Non-pigmented ciliary epithelial cell (primary cell): ENCODE measurements around the gene CTSE.

ENCODE experiments used
- DNase-seq: peaks from one replicate; pipeline ENCODE4 v3.0.0-alpha.2; 2010; ENCODE audit warnings: low read depth

Gene CTSE

DNA sequence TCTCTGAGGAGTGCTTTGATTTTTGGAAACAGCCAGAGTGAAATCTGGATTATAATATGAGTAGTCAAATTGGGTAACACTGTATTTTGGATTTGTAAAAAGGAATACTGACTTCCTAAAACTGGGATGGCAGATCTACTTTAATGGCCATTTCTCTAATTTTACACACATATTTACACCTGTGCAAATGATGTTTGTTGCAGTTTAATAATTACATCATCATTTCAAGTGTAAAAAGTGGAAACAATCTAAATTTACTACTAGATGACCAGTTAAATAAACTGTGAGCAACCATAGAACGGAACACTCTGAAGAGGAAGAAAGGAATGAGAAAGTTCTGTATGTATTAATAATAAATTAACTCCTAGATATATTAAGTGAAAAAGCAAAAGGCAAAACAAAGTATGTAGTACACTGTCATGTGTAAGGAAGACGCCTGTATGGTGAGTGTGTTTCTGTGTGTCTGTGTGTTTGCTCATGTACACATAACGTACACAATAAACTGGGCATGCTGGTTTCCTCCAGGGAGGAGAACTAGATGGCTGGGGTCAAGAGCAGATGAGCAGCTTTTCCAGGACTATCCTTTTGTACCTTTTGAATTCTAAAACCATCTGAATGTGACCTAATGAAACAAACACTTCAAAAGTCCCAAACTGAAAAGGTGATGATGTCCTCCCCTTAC, 26.4 kb upstream of the CTSE start:
- no peak for DNase-seq

DNA sequence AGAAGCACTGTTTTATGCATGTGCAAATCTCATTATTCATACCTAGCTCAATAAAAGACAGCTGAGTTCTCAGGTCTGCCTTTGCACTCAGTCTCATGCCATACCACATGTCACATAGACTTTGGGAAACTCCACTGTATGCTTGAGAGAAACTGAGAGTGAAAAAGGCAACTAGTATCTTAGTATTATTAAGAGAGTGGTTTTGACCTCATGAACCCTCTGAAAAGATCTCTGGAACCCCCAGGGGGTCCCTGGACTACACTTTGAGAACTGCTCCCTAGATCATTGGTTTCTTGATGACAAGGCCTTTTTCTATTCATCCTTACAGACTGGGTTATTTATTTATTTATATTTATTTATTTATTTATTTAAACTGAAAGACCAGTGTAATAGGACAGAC, 25.6 kb upstream of the CTSE start:
- DNase-seq, result no peak

DNA sequence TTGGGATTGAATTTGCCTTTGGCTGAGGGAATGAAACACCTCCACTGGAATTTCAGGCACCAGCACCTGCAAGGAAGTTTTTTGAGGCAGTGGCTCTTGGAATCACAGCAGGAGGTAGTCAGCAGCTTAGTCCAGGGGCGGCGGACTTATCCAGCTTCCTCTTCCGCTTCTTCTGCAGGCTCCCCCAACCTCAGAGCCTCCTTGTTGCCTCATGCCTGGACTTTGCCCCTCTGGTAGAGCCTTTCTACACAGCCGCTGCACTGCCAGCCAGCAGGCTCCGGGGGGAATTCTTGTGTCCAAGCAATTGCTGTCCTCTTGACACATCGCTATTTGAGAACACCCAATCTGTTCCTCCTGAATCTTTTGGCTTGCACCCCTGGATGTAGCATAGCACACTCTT, 24.9 kb upstream of the CTSE start:
- DNase-seq, result no peak

DNA sequence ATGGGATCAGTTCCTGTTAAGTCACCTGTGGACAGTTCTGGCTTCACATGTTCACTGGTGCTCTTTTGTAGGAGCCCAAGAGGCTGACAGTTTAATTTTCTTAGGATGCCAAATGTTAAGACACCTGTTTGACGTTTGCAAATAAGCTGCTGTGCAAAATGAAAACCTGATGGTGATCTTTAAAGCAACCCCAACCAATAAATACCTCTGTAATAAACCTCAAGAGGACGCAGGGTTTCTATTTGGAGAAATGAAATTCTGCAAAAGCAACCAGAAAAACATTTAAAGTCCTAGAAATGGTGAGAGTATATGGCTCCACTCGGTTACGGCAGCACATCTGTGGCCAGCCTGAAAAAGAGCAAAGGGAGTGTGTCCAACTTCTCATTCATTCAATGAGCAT, 23.6 kb upstream of the CTSE start:
- no peak for DNase-seq

DNA sequence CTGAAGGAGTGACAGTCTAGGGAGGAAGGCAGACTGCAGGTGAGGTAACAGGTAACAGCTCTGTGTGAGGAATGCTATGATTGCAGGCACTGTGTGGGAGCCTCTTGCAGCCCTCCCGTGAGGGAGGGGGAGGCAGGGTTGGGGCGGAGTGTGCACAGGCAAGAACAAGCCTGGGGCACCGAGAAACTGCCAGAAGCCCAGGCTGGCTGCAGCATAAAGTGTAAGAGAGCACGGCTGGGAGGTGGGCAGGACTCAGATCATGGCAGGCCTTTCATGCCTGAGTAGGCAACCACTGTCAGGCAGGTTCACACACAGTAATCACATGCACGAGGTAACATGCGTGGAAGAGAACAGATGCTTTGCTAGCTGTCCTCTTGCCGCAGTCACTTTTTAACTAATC, 17.9 kb upstream of the CTSE start:
- no peak for DNase-seq

DNA sequence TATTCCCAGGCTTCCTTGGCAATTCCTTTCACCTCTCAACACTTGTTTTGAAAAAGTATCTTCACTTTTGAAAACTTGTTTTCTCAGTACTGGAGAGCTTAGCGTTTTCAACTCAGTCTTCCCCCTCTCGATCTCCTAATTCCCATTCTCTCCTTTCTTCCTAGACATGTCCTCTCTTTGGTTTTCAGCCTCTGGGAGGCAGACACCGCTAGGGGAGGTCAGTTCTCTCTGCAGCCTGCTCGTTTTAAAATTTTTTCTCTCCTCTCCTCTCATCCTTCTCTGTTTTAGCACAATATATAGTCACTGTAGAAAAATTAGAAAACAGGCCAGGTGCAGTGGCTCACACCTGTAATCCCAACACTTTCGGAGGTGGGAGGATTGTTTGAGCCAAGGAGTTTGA, 16.6 kb upstream of the CTSE start:
- DNase-seq, result no peak

DNA sequence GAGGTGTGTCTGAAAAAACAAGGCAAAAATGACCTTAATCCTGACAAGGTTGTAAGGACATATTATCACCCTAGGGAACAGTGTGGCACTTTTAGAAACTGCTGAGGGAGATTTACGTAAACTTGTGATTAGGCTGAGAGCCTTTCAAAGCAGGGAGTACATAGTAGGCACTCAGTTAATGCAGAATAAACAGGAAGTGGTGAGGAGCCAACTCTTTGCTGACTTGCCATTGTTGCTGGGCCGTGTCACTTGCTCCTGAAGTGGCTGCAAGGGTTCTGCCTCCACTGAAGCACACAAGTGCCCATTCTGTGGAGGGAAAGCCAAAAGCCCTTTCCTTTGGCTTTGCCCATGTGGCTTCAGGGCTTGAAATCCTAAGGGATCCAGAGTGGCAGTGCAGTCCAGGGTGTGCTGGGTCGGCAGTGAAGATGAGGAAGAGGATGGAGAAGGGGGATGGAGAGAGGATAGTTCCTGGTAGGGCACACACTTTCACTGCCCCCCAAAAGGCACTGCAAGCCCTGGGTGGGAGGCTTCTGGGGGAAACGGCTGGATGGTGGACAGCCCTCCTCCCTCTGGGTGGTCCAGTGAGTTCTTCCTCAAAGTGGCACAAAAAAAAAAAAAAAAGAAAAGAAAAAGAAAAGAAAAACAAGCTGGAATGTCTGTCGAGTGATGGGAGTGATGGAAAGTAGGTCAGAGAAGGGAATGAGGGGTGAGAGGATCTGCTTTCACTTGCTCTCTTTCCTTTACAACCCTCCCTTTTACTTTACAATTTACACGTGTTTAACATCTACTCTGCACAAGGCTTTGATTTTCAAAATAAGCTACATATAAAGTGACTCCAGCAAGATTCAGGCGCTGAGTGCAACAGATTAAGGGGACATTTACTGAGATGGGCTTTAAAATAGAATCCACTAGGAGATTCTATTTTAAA, 15.6 kb upstream of the CTSE start:
- no peak for DNase-seq

DNA sequence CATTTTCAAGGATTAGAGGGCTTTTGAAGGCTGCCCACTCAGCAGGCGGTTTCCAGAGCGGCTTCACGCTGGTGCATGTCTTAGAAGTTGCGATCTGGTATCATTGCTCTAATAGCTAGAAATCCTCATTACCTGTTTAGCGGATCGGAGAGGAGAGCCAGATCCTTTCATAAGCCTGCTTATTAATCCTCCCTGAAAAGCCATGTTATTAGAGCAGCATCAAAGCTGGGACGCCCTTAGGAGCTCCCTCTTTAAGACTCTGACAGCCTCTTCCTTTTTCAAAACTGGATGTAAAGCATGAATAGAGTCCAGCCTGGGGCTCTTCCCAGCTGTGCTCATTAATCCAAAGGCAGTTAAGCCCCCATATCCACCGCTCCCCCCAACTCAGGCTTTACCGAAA, 13.9 kb upstream of the CTSE start:
- no peak for DNase-seq

DNA sequence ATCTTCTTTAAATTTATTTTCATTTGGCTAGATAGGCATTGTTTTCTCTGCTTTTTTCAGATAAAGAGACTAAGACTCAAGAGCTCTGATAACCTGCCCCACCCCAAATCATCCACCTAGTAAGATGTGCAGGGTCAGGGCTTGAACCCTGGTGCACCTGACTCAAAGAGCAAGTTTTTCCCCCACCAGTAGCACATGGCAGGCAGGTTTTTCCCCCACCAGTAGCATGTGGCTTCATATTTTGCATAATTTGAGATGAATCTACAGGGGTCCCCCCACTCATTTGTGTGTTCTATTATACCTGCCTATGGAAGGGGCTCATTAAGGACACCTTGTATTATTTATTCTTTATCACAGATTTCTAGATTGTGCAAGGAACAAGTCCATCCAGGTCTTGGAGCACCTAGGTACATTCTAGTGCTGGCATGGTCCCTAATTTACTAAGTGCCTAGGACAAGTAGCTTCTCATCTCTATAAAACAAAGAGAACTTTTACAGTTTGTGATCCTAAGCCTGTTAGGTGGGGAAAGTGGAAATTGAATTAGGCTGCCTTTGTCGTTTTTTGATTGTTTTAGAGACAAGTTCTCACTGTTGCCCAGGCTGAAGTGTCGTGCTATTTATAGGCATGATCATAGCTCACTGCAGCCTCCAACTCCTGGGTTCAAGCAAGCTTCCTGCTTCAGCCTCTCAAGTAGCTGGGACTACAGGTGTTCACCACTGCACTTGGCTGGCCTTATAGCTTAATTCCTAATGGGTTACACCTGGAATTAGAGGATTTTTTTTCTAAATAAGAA, 13.2 kb upstream of the CTSE start:
- DNase-seq, result no peak

DNA sequence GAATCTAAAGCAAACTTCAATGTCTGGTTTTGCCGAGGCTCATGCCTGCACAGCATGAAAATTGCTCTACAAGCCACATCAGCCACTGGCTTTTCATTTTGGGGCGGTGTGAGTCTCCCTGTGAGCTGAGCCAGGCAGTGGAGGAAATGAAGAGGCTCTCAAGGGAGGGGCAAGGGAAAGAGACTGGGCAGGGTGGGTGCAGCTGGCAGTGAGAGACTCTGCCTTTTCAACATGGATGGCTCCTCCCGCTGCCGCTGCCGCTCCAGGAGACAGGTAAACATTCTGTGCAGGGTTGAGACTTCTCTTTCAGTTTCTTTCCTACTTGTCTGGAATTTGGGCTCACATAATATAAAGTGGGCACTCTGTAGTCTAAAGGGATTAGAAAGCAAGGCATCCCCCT, 11.3 kb upstream of the CTSE start:
- DNase-seq, result no peak

DNA sequence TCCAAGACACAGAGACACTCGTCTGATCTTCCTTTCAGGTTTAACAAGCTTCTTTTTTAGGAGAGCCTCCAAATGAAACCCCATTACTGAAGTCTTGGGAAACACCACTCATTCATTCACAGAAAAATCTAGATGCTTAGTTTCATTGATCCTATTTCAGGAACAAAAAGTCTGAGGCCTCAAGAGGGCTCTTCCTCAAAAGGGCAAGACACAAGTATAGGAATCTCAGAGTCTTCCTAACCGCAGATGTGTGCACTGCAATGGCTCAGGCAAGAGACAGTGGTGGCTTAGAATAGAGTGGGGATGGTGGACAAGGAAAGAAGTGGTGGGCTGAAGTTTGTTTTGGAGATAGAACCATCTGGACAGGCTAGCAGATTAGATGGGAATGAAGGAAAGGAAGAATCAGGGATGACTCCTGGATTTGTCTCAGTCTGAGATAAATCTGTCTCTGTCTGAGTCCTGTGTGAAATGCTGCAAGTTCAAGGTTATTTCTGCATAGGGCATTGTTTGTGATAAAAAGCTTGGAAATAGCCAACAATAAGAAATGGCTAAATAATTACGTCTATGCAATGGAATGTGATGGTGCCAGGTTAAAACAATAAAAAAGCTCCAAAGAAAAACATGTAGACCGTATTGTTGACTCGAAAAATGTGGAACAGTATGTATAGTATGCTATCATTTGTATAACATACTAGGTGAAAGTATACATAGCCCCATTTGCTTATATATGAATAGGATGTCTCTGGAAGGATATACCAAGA, 8.9 kb upstream of the CTSE start:
- DNase-seq, result no peak

DNA sequence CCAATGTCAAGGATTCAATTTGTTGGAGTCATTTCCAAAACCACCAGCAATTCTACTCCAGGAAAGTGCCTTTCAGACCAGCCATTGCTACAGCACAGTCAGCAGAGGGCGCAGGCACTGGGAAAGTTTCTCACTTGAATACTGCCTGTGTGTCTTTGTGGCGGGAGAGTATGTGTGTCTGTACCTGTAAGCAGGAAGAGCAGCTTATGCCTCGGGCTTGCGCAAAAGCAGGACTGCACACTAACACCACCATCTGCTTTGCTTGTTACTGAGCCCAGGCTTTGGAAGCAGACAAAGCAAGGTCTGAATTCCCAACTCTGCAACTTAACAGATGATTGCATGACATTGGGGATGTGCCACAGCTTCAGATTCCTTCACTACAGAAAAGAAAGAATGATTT, 7.0 kb upstream of the CTSE start:
- peak; percentile 22 for DNase-seq

DNA sequence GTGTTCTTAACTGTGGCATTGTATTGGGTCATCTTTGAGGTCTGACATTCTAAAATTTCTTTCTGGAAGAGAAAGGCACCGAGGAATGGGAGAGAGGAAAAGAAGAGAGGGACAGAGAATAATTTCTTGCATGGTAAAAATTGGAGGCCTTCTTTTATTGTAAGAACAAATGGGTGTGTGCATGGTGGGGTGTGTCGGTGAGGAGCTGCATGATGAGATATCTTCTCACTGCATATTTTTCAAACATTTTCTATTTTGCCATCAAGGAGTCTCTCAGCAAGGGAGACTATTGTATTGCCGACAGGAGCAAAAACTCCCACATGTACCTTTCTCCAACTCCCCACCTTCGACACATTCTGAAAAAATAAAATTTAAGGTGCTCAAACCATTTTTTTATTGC, 6.5 kb upstream of the CTSE start:
- no peak for DNase-seq

DNA sequence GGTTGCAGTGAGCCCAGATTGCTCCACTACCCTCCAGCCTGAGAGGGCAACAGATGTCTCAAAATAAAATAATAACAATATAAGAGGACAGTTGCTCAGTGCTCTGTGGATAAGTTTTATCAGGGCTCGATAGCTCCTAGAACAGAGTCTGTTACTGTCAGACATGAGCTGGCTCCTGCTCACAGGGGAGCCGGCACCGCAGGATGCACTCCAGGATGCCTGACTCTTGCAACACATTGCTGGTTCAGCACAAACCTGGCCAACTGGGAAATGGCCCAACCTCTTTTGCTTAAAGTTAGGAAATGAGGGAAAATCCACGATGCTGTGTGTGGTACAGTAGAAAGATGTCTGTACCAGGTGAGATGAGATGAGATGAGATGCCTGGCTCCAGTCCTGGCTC, 5.8 kb upstream of the CTSE start:
- DNase-seq, result no peak

DNA sequence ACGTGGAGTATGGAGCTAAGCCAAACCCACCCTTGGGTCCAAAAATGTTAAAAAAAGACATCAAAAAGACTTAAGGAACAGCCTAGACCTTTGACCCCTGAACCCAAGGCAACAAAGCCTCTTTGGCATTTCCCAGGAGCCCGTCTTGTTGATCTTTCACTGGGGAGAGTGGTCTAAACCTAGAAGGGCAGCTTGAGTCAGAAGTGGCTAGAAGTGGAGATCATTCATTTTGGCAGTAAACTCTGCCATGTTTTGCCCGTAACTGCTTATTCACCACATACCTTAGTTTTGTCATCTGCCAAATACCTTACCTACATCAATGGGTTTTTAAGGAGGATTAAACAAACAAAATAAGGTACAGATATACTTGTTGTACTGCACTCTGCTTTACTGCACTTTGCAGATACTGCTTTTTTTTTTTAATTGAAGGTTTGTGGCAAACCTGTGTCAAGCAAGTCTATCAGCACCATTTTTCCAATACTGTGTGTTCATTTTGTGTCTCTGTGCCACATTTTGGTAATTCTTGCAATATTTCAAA, 1.7 kb upstream of the CTSE start:
- DNase-seq, result no peak

DNA sequence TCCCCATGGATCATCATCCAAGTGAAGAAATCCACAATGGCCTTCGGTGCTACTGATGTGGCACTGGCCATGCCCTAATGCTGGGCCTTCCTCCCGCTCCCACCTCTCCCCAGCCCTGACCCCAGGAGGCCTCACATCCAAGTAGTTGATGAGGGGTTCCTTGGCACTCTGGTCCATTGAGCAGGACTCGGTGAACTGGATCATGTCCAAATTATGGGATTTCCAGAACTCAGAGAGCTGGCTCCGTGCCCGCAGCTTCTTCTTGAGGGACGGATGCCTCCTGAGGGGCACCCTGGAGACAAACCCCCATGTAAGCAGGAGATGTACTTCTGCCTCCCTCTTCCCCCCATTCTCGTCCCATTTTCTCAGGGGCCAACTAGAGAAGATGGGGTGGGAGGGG, 929 bp downstream of the CTSE start:
- DNase-seq, result no peak

DNA sequence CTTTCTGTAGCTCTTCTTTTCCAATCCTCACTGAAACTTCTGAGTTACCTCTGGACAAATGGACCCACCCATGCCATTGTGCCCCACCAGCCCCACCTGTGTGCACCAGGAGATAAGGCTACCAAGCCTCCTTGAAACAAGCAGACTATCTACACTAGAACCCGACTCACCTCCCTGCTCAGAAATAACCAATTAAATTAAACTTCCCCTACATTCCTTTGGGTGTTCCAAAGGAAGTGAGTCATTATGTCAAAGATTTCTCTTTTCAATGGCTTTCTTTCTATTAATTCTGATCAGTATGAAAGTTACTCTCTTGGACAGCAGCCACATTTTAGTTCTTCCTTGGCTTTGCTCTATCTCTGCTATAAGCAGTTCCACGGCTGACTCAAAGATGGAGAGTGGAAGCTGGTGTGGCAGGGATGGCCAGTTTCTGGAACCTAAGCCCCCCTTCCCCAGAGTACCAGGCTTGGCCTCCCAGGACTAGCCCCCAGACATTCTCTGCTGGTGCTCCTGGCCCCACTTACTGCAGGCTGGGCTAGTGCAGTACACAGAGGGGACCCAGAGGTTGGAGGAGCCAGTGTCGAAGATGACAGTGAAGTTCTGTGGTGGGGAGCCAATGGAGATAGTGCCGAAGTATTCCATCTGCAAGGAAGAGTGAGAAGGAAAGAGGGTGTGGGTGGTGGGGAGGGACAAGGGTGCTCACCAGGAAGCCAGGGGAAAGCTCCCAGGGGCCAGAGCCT, 1.9 kb downstream of the CTSE start:
- no peak for DNase-seq

DNA sequence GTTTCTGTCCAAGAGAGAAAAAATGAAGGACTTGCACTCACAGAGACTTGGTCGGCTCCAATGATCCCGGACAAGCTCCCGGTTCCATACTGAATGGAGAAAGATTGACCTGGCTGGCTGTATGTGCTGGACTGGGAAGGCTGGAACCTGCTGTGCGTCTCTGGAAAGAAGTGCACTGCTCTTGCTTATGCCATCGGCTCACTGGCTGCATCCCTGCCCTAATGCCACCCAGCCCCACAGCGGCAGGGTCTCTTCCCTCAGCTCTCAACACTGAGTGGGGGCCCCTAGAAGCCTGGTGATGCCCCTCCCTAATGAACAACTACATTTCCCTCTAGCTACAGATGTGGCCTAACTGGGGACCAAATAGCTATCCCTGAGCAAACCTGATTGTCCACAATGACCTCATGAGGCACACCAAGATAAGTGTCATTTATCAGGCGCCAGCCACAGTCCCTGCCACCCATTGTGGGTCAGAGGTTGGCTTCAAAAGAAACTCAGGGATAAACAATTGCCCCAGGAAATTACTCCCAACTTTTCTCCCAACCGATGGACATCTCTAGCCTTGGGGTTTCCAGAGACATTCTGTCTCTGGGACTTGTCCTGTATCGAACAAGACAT, 2.6 kb downstream of the CTSE start:
- no peak for DNase-seq

DNA sequence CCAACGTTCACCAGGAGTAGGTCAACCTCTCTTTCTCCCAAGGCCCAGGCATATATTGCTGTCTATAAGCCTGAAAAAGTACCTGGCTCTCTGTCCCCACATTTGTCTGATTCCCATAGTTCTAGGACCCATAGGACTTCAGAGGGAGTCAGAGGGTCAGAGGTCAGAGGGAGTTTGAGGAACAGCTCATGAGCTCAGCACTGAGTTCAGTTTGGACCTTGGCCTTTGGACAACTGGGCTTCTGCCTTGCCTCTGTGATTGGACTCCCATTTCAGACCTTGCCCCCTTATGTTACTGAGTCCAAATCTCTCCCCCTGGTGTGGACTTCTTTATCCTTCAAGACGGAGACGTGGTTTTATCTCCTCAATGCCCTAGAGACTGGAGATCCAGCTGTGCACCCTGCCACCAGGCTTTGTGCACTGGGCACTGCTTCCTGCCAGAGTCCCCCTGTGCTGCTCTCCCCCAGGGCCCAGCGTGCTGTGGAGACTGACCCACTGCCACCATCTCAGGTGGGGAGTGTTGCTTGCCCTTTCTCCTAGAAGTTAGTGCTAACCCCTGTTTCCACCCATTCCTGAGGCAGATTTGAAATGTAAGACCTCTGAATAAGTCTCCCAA, 3.2 kb downstream of the CTSE start:
- DNase-seq, result no peak

DNA sequence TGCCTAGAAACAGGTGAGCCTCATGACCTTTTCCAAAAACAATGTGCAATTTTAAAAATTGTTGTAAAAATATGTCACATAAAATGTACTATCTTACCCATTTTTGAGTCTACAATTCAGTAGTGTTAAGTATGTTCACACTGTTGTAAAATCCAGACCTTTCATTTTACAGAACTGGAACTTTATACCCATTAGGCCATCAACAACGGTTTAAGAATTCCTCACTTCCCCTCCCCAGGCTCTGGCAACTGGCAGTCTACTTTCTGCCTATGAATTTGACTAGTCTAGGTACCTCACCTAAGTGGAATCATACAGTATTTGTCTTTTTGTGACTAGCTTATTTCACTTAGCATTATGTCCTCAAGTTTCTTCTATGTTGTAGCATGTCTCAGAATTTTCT, 8.6 kb downstream of the CTSE start:
- no peak for DNase-seq
